GM12892 (cell line): Measurements from ENCODE around the gene MINPP1.
"Not testable (repeated sequence)": the region's sequence is repeated elsewhere in the genome, so short reads cannot be mapped to it uniquely, and the experiment has no call there.

ENCODE experiments used
- POLR2A ChIP-seq: IDR thresholded peaks from 2 replicates; pipeline ENCODE4 v1.6.1; 2011; ENCODE audit warnings: low read depth, low read length, control low read depth
- POLR2AphosphoS5 ChIP-seq: IDR thresholded peaks from 2 replicates; pipeline ENCODE4 v1.6.1; 2011; ENCODE audit warnings: low read depth, low read length, control low read depth
- TAF1 ChIP-seq: IDR thresholded peaks from 2 replicates; pipeline ENCODE4 v1.6.1; 2011; ENCODE audit warnings: low read depth, mild to moderate bottlenecking, control low read depth, low read length, borderline replicate concordance

DNA sequence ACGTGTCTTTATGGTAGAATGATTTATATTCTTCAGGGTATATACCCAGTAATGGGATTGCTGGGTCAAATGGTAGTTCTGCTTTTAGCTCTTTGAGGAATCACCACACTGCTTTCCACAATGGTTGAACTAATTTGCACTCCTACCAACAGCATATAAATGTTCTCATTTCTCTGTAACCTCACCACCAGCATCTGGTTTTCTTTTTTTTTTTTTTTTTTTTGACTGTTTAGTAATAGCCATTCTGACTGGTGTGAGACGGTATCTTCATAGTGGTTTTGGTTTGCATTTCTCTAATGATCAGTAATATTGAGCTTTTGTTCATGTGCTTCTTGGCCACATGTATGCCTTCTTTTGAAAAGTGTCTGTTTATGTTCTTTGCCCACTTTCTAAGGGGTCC is 42.9 kb upstream of the MINPP1 start:
- not testable (repeated sequence) for TF ChIP-seq POLR2A, TAF1, POLR2AphosphoS5
